ENCODE measurements around the gene LRP1. TPM values are rescaled to one million over a fixed set of nuclear protein-coding genes. Genes with fewer than 3 reads are reported as not detected.
A peak's percentile ranks its signal among the peaks of the same experiment; 100 is the strongest.

The LRP1 gene
- total RNA-seq, 1 donor from 2014 or later = 138 TPM

GRCh38 chr12:57145460-57146059, 17.3 kb downstream of the LRP1 start:
- no peak for DNase-seq (ENCODE audit: extremely low spot score, unreplicated experiment)
- peak overlapping the region; percentile 36 for H3K4me3 Mint-ChIP-seq
- H3K4me1 Mint-ChIP-seq (ENCODE audit: unreplicated experiment) = peaks cover 57% of the 10 kb centered on the region
- no peaks in the 10 kb centered on the region for H3K9me3 Mint-ChIP-seq
- no peaks in the 10 kb centered on the region for H3K27me3 Mint-ChIP-seq
- peak overlapping the region; percentile 53 for H3K27ac Mint-ChIP-seq
- H3K36me3 Mint-ChIP-seq = peaks cover 28% of the 10 kb centered on the region
- TF ChIP-seq CTCF (conservative IDR thresholded peaks at IDR 0.05) = no peak

- no peaks in the 10 kb centered on the region for H3K9me3 Mint-ChIP-seq
- no peak for DNase-seq (ENCODE audit: extremely low spot score, unreplicated experiment)
- peaks cover 31% of the 10 kb centered on the region for H3K36me3 Mint-ChIP-seq
- H3K4me1 Mint-ChIP-seq (ENCODE audit: unreplicated experiment) = peaks cover 60% of the 10 kb centered on the region
- H3K4me3 Mint-ChIP-seq = no peak overlapping the region
- no peak for TF ChIP-seq CTCF (conservative IDR thresholded peaks at IDR 0.05)
- H3K27ac Mint-ChIP-seq = peak overlapping the region; percentile 53
- no peaks in the 10 kb centered on the region for H3K27me3 Mint-ChIP-seq
These were observed 17.8 kb downstream of the LRP1 start for GRCh38 chr12:57146092-57146491.

GRCh38 chr12:57146961-57147944, 19.0 kb downstream of the LRP1 start, which contains the start of gene LRP1-AS:
Gene LRP1-AS (minus strand): TSS chr12:57147619.
- H3K27me3 Mint-ChIP-seq = no peaks in the 10 kb centered on the region
- no peak for DNase-seq (ENCODE audit: extremely low spot score, unreplicated experiment)
- peak within 1 kb of the TSS; percentile 41 for H3K4me3 Mint-ChIP-seq
- no peaks in the 10 kb centered on the region for H3K9me3 Mint-ChIP-seq
- no peak for TF ChIP-seq CTCF (conservative IDR thresholded peaks at IDR 0.05)
- H3K4me1 Mint-ChIP-seq (ENCODE audit: unreplicated experiment) = peaks cover 59% of the 10 kb centered on the region
- H3K27ac Mint-ChIP-seq = peak within 1 kb of the TSS; percentile 76
- peaks cover 23% of the 10 kb centered on the region for H3K36me3 Mint-ChIP-seq

- no peak for DNase-seq (ENCODE audit: extremely low spot score, unreplicated experiment)
- Mint-ChIP-seq H3K9me3 (no peaks in the 10 kb centered on the region), H3K27ac (peak overlapping the region; percentile 79), H3K27me3 (no peaks in the 10 kb centered on the region), H3K4me1 (ENCODE audit: unreplicated experiment) (peaks cover 56% of the 10 kb centered on the region), H3K4me3 (no peak overlapping the region), H3K36me3 (peaks cover 24% of the 10 kb centered on the region)
- no peak for TF ChIP-seq CTCF (conservative IDR thresholded peaks at IDR 0.05)
These were observed 20.4 kb downstream of the LRP1 start for GRCh38 chr12:57148469-57149244.

- Mint-ChIP-seq H3K4me1 (ENCODE audit: unreplicated experiment) (peaks cover 56% of the 10 kb centered on the region), H3K9me3 (no peaks in the 10 kb centered on the region), H3K4me3 (no peak overlapping the region), H3K27me3 (no peaks in the 10 kb centered on the region), H3K27ac (peak overlapping the region; percentile 79), H3K36me3 (peaks cover 24% of the 10 kb centered on the region)
- TF ChIP-seq CTCF (conservative IDR thresholded peaks at IDR 0.05) = no peak
- DNase-seq (ENCODE audit: extremely low spot score, unreplicated experiment) = no peak
These were observed 21.1 kb downstream of the LRP1 start for GRCh38 chr12:57149245-57149900.
